CD4-positive, alpha-beta T cell treated with Interleukin-2 at 100 ng/mL for 4 hours (primary cell): ENCODE results near the gene RUNX2.

Experiments used
- DNase-seq: peaks from one replicate; pipeline ENCODE4 v3.0.0-alpha.2; 2020; ENCODE audit warnings: low spot score

RUNX2 gene

GRCh38 chr6:45433533-45434380 is 105.6 kb downstream of the RUNX2 start:
- no peak for DNase-seq

- no peak for DNase-seq
Measured at GRCh38 chr6:45434381-45434700, 106.2 kb downstream of the RUNX2 start.

- peak; percentile 65 for DNase-seq
Measured at GRCh38 chr6:45436544-45437438, 108.7 kb downstream of the RUNX2 start.

GRCh38 chr6:45437439-45437815 is 109.3 kb downstream of the RUNX2 start:
- no peak for DNase-seq

- no peak for DNase-seq
Measured at GRCh38 chr6:45438151-45438550, 110.0 kb downstream of the RUNX2 start.

GRCh38 chr6:45438849-45439406 is 110.8 kb downstream of the RUNX2 start:
- no peak for DNase-seq

GRCh38 chr6:45439459-45439858 is 111.3 kb downstream of the RUNX2 start:
- no peak for DNase-seq

- DNase-seq: no peak
Measured at GRCh38 chr6:45439861-45440388, 111.8 kb downstream of the RUNX2 start.

GRCh38 chr6:45441851-45442453 is 113.8 kb downstream of the RUNX2 start:
- DNase-seq: peak; percentile 55

GRCh38 chr6:45442716-45443115 is 114.6 kb downstream of the RUNX2 start:
- DNase-seq: no peak

GRCh38 chr6:45445364-45445748 is 117.2 kb downstream of the RUNX2 start:
- DNase-seq: no peak

- peak; percentile 40 for DNase-seq
Measured at GRCh38 chr6:45445749-45446549, 117.8 kb downstream of the RUNX2 start.

- DNase-seq: no peak
Measured at GRCh38 chr6:45447005-45447404, 118.9 kb downstream of the RUNX2 start.

- DNase-seq: no peak
Measured at GRCh38 chr6:45447716-45448115, 119.6 kb downstream of the RUNX2 start.

GRCh38 chr6:45448417-45449389 is 120.6 kb downstream of the RUNX2 start:
- DNase-seq: no peak

- no peak for DNase-seq
Measured at GRCh38 chr6:45450132-45450531, 122.0 kb downstream of the RUNX2 start.

GRCh38 chr6:45450831-45451230 is 122.7 kb downstream of the RUNX2 start:
- DNase-seq: peak; percentile 41

- no peak for DNase-seq
Measured at GRCh38 chr6:45454008-45454911, 126.1 kb downstream of the RUNX2 start.

- no peak for DNase-seq
Measured at GRCh38 chr6:45455408-45455807, 127.3 kb downstream of the RUNX2 start.
